Measurements from ENCODE around the gene RBP5. TPM values are rescaled to one million over a fixed set of nuclear protein-coding genes. Genes with fewer than 3 reads are reported as not detected.

Gene RBP5
- total RNA-seq, 1 experiment from 2014 or later, result not detected

DNA sequence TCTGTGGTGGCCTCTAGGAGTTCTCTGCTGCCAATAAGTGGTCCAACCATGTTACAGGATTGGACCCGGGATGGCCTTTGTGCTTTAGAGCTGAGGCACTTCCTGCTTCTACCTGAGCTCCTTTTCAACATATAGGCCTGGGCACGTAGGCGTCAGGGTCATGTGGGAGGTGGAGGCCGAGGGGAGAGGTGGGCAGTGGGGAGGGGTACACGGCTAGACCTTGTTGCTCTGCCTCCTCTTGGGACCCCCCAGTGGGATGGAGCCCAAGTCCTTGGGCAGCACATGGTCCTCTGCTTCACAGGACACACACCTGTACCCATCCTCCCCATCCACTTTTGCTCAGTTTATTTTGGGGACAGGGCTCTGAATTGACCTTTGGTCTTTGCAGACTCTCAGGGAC, 7.4 kb downstream of the RBP5 start:
- DNase-seq, result no peak
- Histone ChIP-seq H3K9me3 (replicated peaks) (no peaks in the 10 kb centered on the region), H3K27me3 (peaks cover 5% of the 10 kb centered on the region; the same call in 1 of the 2 replicates), H3K4me3 (no peak overlapping the region), H3K4me1 (no peaks in the 10 kb centered on the region), H3K27ac (no peak overlapping the region), H3K36me3 (no peaks in the 10 kb centered on the region; the same call in 1 of the 2 replicates)

- Histone ChIP-seq H3K4me3 (no peak overlapping the region), H3K36me3 (no peaks in the 10 kb centered on the region; the same call in 1 of the 2 replicates), H3K27me3 (peaks cover 5% of the 10 kb centered on the region; the same call in 1 of the 2 replicates), H3K4me1 (no peaks in the 10 kb centered on the region), H3K27ac (no peak overlapping the region), H3K9me3 (replicated peaks) (no peaks in the 10 kb centered on the region)
- no peak for DNase-seq
These were observed 8.5 kb downstream of the RBP5 start for GRCh38 chr12:7120166-7120565.

DNA sequence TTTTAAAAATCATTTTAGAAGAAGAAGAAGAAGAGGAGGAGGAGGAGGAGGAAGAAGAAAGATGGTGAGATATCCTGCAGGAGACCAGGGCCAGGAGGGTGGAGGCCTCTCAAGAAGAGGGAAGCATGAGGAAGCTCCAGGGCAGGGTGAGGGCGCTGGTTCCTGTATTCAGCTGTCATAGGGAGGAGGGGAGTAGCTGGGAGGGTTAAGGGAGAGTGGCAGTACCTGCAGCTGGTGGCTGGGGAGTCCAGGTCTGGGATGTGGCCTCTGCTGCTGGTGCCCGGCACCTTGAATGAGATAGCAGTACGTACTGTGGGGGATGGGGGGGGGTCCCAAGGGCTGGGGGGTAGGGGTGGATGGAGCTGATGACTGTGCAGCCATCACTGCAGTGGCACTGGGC, 9.8 kb downstream of the RBP5 start:
- no peaks in the 10 kb centered on the region for H3K9me3 ChIP-seq (replicated peaks)
- no peak for DNase-seq
- no peaks in the 10 kb centered on the region; the same call in 1 of the 2 replicates for H3K36me3 ChIP-seq
- no peak overlapping the region for H3K4me3 ChIP-seq
- no peak overlapping the region for H3K27ac ChIP-seq
- H3K4me1 ChIP-seq, result no peaks in the 10 kb centered on the region
- peaks cover under 1% of the 10 kb centered on the region; the same call in 1 of the 2 replicates for H3K27me3 ChIP-seq

GRCh38 chr12:7117670-7118069, 11.0 kb downstream of the RBP5 start:
- H3K4me1 ChIP-seq, result no peaks in the 10 kb centered on the region
- H3K4me3 ChIP-seq, result no peak overlapping the region
- no peaks in the 10 kb centered on the region for H3K27me3 ChIP-seq
- DNase-seq, result no peak
- H3K36me3 ChIP-seq, result no peaks in the 10 kb centered on the region; the same call in 1 of the 2 replicates
- no peaks in the 10 kb centered on the region for H3K9me3 ChIP-seq (replicated peaks)
- no peak overlapping the region for H3K27ac ChIP-seq

DNA sequence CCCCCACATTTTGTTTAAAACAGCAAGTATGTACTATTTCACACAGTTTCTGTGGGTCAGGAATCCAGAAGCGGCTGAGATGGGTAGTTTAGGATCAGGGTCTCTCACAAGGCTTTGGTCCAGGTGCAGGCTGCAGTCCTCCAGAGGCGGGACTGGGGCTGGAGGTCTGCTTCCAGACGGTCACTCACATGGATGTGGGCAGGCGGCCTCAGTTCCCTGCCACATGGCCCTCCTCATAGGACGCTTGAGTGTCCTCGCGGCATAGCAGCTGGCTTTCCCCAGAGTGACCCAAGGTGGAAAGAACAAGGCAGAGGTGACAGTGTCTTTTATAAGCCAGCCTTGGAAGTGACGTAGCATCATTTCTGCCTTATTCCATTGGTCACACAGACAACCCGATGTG, 11.8 kb downstream of the RBP5 start:
- Histone ChIP-seq H3K4me3 (no peak overlapping the region), H3K4me1 (no peaks in the 10 kb centered on the region), H3K27ac (no peak overlapping the region), H3K36me3 (no peaks in the 10 kb centered on the region; the same call in 1 of the 2 replicates), H3K27me3 (no peaks in the 10 kb centered on the region), H3K9me3 (replicated peaks) (no peaks in the 10 kb centered on the region)
- no peak for DNase-seq

- Histone ChIP-seq H3K4me3 (no peak overlapping the region), H3K9me3 (replicated peaks) (no peaks in the 10 kb centered on the region), H3K4me1 (no peaks in the 10 kb centered on the region), H3K27me3 (no peaks in the 10 kb centered on the region), H3K27ac (no peak overlapping the region), H3K36me3 (no peaks in the 10 kb centered on the region; the same call in 1 of the 2 replicates)
- DNase-seq, result no peak
These were observed 12.5 kb downstream of the RBP5 start for GRCh38 chr12:7116196-7116595.

- H3K9me3 ChIP-seq (replicated peaks), result no peaks in the 10 kb centered on the region
- H3K4me1 ChIP-seq, result no peaks in the 10 kb centered on the region
- no peaks in the 10 kb centered on the region; the same call in 1 of the 2 replicates for H3K36me3 ChIP-seq
- no peak overlapping the region for H3K4me3 ChIP-seq
- H3K27me3 ChIP-seq, result no peaks in the 10 kb centered on the region
- no peak overlapping the region for H3K27ac ChIP-seq
- no peak for DNase-seq
These were observed 13.8 kb downstream of the RBP5 start for GRCh38 chr12:7114851-7115250.

GRCh38 chr12:7114008-7114407, 14.7 kb downstream of the RBP5 start:
- DNase-seq, result no peak
- Histone ChIP-seq H3K27ac (no peak overlapping the region), H3K4me1 (no peaks in the 10 kb centered on the region), H3K9me3 (replicated peaks) (no peaks in the 10 kb centered on the region), H3K4me3 (no peak overlapping the region), H3K36me3 (no peaks in the 10 kb centered on the region; the same call in 1 of the 2 replicates), H3K27me3 (no peaks in the 10 kb centered on the region)

GRCh38 chr12:7113389-7113871, 15.3 kb downstream of the RBP5 start:
- Histone ChIP-seq H3K9me3 (replicated peaks) (no peaks in the 10 kb centered on the region), H3K36me3 (no peaks in the 10 kb centered on the region; the same call in 1 of the 2 replicates), H3K27me3 (no peaks in the 10 kb centered on the region), H3K4me3 (no peak overlapping the region), H3K4me1 (no peaks in the 10 kb centered on the region), H3K27ac (no peak overlapping the region)
- peak; percentile 26 to 68 for DNase-seq

GRCh38 chr12:7112041-7112440, 16.6 kb downstream of the RBP5 start:
- no peaks in the 10 kb centered on the region for H3K4me1 ChIP-seq
- H3K27ac ChIP-seq, result no peak overlapping the region
- no peaks in the 10 kb centered on the region for H3K9me3 ChIP-seq (replicated peaks)
- no peak overlapping the region for H3K4me3 ChIP-seq
- no peak for DNase-seq
- H3K36me3 ChIP-seq, result no peaks in the 10 kb centered on the region; the same call in 1 of the 2 replicates
- H3K27me3 ChIP-seq, result no peaks in the 10 kb centered on the region

DNA sequence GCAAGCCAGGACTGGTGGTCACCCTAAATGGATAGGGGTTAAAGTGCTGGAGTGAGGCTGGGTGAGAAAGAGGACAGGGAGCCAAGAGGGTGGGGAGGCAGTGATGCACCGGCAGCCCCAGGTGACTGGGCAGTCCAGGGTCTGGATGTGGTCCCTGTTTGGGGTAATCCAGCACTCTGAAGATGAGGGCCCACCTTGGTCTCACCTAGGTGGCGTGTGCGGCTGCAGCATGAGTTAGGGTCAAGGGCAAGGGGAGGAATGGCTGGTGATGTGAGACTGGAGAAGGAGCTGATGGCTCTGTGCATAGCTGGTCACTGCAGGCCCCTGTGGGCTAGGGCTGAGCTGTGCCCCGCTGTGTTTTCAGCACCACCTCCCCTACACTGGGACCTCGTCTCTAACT, 18.0 kb downstream of the RBP5 start:
- H3K36me3 ChIP-seq, result no peaks in the 10 kb centered on the region
- no peaks in the 10 kb centered on the region for H3K27me3 ChIP-seq
- no peak overlapping the region for H3K4me3 ChIP-seq
- DNase-seq, result no peak
- H3K4me1 ChIP-seq, result no peaks in the 10 kb centered on the region
- H3K9me3 ChIP-seq (replicated peaks), result no peaks in the 10 kb centered on the region
- H3K27ac ChIP-seq, result no peak overlapping the region

DNA sequence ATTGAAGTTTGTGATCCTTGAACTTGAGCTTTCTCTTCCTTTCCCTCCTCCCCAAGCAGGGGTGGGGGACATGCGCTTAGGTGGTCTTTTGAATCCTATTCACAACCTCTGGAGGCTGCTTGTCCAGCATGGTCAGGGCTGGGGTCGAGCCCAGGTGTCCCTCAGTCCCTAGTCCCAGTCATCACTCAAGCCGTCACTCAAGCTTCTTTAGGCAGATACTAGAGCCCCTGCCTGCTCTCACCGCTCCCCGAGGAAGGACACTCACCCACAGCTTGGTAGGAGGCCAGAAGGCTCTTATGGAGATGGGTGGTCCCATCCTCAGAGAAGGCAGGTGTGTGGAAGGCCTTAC, 19.1 kb downstream of the RBP5 start:
- H3K9me3 ChIP-seq (replicated peaks), result no peaks in the 10 kb centered on the region
- H3K36me3 ChIP-seq, result no peaks in the 10 kb centered on the region
- no peaks in the 10 kb centered on the region for H3K27me3 ChIP-seq
- H3K4me1 ChIP-seq, result no peaks in the 10 kb centered on the region
- peak overlapping the region; percentile 67 for H3K4me3 ChIP-seq
- no peak for DNase-seq
- H3K27ac ChIP-seq, result no peak overlapping the region

DNA sequence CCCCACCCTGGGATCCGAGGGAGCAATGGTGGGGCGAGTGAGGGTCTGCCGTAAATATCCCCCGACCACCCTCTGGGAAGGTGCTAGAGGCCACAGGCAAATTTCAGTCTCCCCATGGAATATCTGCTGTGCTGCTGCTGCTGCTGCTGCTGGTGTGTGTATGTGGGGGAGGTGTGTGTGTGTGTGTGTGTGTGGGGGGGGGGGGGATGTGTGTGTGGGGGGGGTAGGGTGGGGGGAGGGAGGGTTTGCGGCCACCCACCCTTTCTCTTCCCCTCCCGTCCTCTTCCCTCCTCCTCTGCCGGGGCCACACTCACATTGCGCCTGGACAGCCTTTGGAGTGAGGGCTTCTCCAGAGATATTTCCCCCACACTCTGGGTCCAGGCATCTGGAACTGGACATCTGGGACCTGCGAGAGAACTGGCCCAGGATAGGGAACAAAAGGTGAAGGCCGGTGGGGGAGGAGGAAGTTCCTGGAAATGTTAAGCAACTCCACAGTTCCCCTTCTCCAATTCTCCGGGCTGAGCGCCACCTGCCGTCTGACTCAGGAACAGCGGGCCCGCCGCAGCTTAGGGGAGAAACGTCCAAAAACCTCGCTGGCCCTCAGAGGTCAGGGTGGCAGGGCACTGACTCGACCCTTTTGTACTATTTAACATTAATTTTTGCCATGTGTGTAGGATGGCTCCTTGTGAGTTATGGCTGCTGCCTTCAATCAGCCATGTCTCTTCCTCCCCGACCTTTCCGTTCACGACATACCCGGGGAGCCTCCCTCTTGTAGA, 19.7 kb downstream of the RBP5 start, which contains the start of gene C1RL:
Gene C1RL (minus strand): TSS at position 419 of the 776 bp plus-strand sequence. CDS start 34 bp downstream, at position 385.
- peak; percentile 78 to 87 for DNase-seq
- no peaks in the 10 kb centered on the region for H3K4me1 ChIP-seq

GRCh38 chr12:7108003-7108795, 20.5 kb downstream of the RBP5 start:
- peak overlapping the region; percentile 67 for H3K4me3 ChIP-seq
- H3K9me3 ChIP-seq (replicated peaks), result no peaks in the 10 kb centered on the region
- H3K27ac ChIP-seq, result peak overlapping the region; percentile 54
- no peaks in the 10 kb centered on the region for H3K27me3 ChIP-seq
- no peaks in the 10 kb centered on the region for H3K36me3 ChIP-seq
- H3K4me1 ChIP-seq, result no peaks in the 10 kb centered on the region
- DNase-seq, result peak; percentile 81 to 88

More for the DNA sequence above, 19.7 kb downstream of the RBP5 start, which contains the start of gene C1RL:
- H3K27ac ChIP-seq, result peak within 1 kb of the TSS; percentile 54
- no peaks in the 10 kb centered on the region for H3K9me3 ChIP-seq (replicated peaks)
- H3K4me3 ChIP-seq, result peak within 1 kb of the TSS; percentile 67
- H3K27me3 ChIP-seq, result no peaks in the 10 kb centered on the region
- no peaks in the 10 kb centered on the region for H3K36me3 ChIP-seq

DNA sequence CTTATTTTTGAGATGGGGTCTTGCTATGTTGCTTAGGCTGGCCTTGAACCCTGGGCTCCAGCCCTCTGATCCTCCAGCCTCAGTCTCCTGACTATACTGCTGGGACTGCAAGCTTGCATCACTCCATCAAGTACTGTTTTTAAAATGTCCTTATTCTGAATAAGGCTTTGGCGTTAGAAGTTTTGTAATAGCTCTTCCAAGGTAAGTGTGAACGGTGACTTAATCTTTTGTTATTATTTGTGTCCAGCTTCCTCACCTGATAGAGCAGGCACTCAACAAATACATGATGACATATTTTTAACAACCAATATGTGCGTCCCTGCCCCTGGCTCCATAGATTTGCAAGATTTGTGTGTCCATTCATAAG, 21.1 kb downstream of the RBP5 start:
- Histone ChIP-seq H3K4me3 (peak overlapping the region; percentile 67), H3K4me1 (no peaks in the 10 kb centered on the region), H3K9me3 (replicated peaks) (no peaks in the 10 kb centered on the region), H3K27ac (peak overlapping the region; percentile 54; the same call in 1 of the 2 replicates), H3K36me3 (no peaks in the 10 kb centered on the region), H3K27me3 (no peaks in the 10 kb centered on the region)
- DNase-seq, result no peak
